ENCODE data around the gene P3H3. TPM values are rescaled to one million over a fixed set of nuclear protein-coding genes. Genes with fewer than 3 reads are reported as not detected.

P3H3 gene
- total RNA-seq, 5 donors from 2014 or later (not counting 1 experiment from before 2014, with no cell fraction given), result 4.7 to 9.8 (median 8.0) TPM

GRCh38 chr12:6823182-6824084 is 4.8 kb upstream of the P3H3 start:
- Mint-ChIP-seq H3K9me3 (no peaks in the 10 kb centered on the region), H3K27me3 (peaks cover 16 to 51% of the 10 kb centered on the region in 2 donors), H3K36me3 (peaks cover 4% of the 10 kb centered on the region), H3K4me1 (peaks cover 21 to 45% (median 28%) of the 10 kb centered on the region in 3 donors), H3K4me3 (peak overlapping the region in 1 of 3 donors; percentile 74), H3K27ac (no peak overlapping the region)
- Histone ChIP-seq H3K4me1 (ENCODE audit: control insufficient read depth in 1 of 2, extremely low read depth in 1 of 2, insufficient read depth in 2 of 2, low read length in 2 of 2) (peaks cover 3 to 40% of the 10 kb centered on the region in 2 experiments), H3K4me3 (ENCODE audit: control insufficient read depth in 1 of 2, extremely low read depth in 1 of 2, low read length in 1 of 2) (no peak overlapping the region), H3K36me3 (ENCODE audit: control insufficient read depth in 2 of 2, extremely low read depth in 1 of 2, insufficient read depth in 1 of 2, low read length in 1 of 2) (peaks cover 0 to 5% of the 10 kb centered on the region in 2 donors), H3K27me3 (replicated peaks in 1 of 2; ENCODE audit: control insufficient read depth in 2 of 2, extremely low read depth in 1 of 2, insufficient read depth in 2 of 2, low read length in 1 of 2) (peaks cover 0 to 73% of the 10 kb centered on the region in 2 experiments), H3K27ac (ENCODE audit: low read length) (no peak overlapping the region), H3K9me3 (no peaks in the 10 kb centered on the region)
- ChIA-PET POLR2A (interaction anchor here in 1 of 2 donors (1.5 kb wide), 1 partner anchor 71 kb away, joined by 3 read pairs; the partner anchor contains the start of gene MLF2), CTCF (interaction anchor here (0.5 to 3.2 kb wide), 10 partner anchors 13 to 858 kb away, joined by 3 to 26 read pairs (median 3); partner anchors contain the start of genes CD4 (in 1 of the 2) and MLF2 (in 1 of the 2))
- no peak for ATAC-seq (replicated peaks in 1 of 4)
- 63% methylated on average over 7 of the region's 12 CpGs for WGBS (ENCODE audit: insufficient coverage)
- peak in 1 of 35 experiments; percentile 19 for DNase-seq

GRCh38 chr12:6824085-6824775 is 4.0 kb upstream of the P3H3 start:
- peaks cover 16 to 56% of the 10 kb centered on the region in 2 donors for H3K27me3 Mint-ChIP-seq
- POLR2A ChIA-PET, result interaction anchor here in 1 of 2 donors (1.5 kb wide), 1 partner anchor 71 kb away, joined by 3 read pairs; the partner anchor contains the start of gene MLF2
- no peak for ATAC-seq (replicated peaks in 1 of 4)

GRCh38 chr12:6824901-6825381 is 3.3 kb upstream of the P3H3 start:
- no peaks in the 10 kb centered on the region for H3K9me3 ChIP-seq
- Mint-ChIP-seq H3K4me3 (no peak overlapping the region), H3K27me3 (peaks cover 16 to 60% of the 10 kb centered on the region in 2 donors), H3K27ac (no peak overlapping the region), H3K36me3 (no peaks in the 10 kb centered on the region), H3K9me3 (no peaks in the 10 kb centered on the region), H3K4me1 (peaks cover 29 to 53% (median 33%) of the 10 kb centered on the region in 3 donors)
- ATAC-seq (replicated peaks in 1 of 4), result no peak
- H3K36me3 ChIP-seq (ENCODE audit: control insufficient read depth in 2 of 2, extremely low read depth in 1 of 2, insufficient read depth in 1 of 2, low read length in 1 of 2), result peaks cover 0 to 1% of the 10 kb centered on the region in 2 donors
- peaks cover 0 to 86% of the 10 kb centered on the region in 2 experiments for H3K27me3 ChIP-seq (replicated peaks in 1 of 2; ENCODE audit: control insufficient read depth in 2 of 2, extremely low read depth in 1 of 2, insufficient read depth in 2 of 2, low read length in 1 of 2)
- DNase-seq, result no peak
- CTCF ChIA-PET, result interaction anchor here (0.5 to 3.2 kb wide), 9 partner anchors 10 to 135 kb away, joined by 3 to 26 read pairs (median 3); partner anchors contain the start of genes MLF2 (in 1 of the 2), USP5 (in 1 of the 2) and ZNF384 (in 1 of the 2)
- H3K4me1 ChIP-seq (ENCODE audit: control insufficient read depth in 1 of 2, extremely low read depth in 1 of 2, insufficient read depth in 2 of 2, low read length in 2 of 2), result peaks cover 3 to 51% of the 10 kb centered on the region in 2 experiments
- no peak overlapping the region for H3K27ac ChIP-seq (ENCODE audit: low read length)
- POLR2A ChIA-PET, result interaction anchor here in 1 of 2 donors (1.5 kb wide), 1 partner anchor 72 kb away, joined by 3 read pairs; the partner anchor contains the start of gene MLF2
- WGBS (ENCODE audit: insufficient coverage), result 81% methylated on average over 11 of the region's 12 CpGs
- H3K4me3 ChIP-seq (ENCODE audit: control insufficient read depth in 1 of 2, extremely low read depth in 1 of 2, low read length in 1 of 2), result no peak overlapping the region

More at GRCh38 chr12:6824085-6824775, 4.0 kb upstream of the P3H3 start:
- CTCF ChIA-PET, result interaction anchor here (0.9 to 3.2 kb wide), 6 partner anchors 10 to 72 kb away, joined by 3 to 26 read pairs (median 5); partner anchors contain the start of genes MLF2 (in 1 of the 2) and USP5 (in 1 of the 2)
- Histone ChIP-seq H3K4me1 (ENCODE audit: control insufficient read depth in 1 of 2, extremely low read depth in 1 of 2, insufficient read depth in 2 of 2, low read length in 2 of 2) (peaks cover 3 to 45% of the 10 kb centered on the region in 2 experiments), H3K36me3 (ENCODE audit: control insufficient read depth in 2 of 2, extremely low read depth in 1 of 2, insufficient read depth in 1 of 2, low read length in 1 of 2) (peaks cover 0 to 3% of the 10 kb centered on the region in 2 donors), H3K9me3 (no peaks in the 10 kb centered on the region), H3K27ac (ENCODE audit: low read length) (no peak overlapping the region), H3K27me3 (replicated peaks in 1 of 2; ENCODE audit: control insufficient read depth in 2 of 2, extremely low read depth in 1 of 2, insufficient read depth in 2 of 2, low read length in 1 of 2) (peaks cover 0 to 79% of the 10 kb centered on the region in 2 experiments), H3K4me3 (ENCODE audit: control insufficient read depth in 1 of 2, extremely low read depth in 1 of 2, low read length in 1 of 2) (no peak overlapping the region)
- Mint-ChIP-seq H3K36me3 (peaks cover 4% of the 10 kb centered on the region), H3K27ac (peak overlapping the region in 1 of 2 donors; percentile 43), H3K4me3 (no peak overlapping the region), H3K9me3 (no peaks in the 10 kb centered on the region), H3K4me1 (peaks cover 24 to 49% (median 32%) of the 10 kb centered on the region in 3 donors)
- WGBS (ENCODE audit: insufficient coverage), result 78% methylated on average over 22 of the region's 37 CpGs
- DNase-seq, result peak in 1 of 35 experiments; percentile 16

GRCh38 chr12:6825398-6826124 is 2.6 kb upstream of the P3H3 start:
- DNase-seq (peak; percentile 36 to 87 (median 71)), ATAC-seq (replicated peaks in 1 of 4) (peak; percentile 46 to 69 (median 50))
- Mint-ChIP-seq H3K36me3 (no peaks in the 10 kb centered on the region), H3K27me3 (peaks cover 16 to 64% of the 10 kb centered on the region in 2 donors), H3K4me1 (peaks cover 29 to 52% (median 33%) of the 10 kb centered on the region in 3 donors), H3K4me3 (no peak overlapping the region), H3K27ac (peak overlapping the region in 1 of 2 donors; percentile 34), H3K9me3 (no peaks in the 10 kb centered on the region)
- Histone ChIP-seq H3K4me3 (ENCODE audit: control insufficient read depth in 1 of 2, extremely low read depth in 1 of 2, low read length in 1 of 2) (no peak overlapping the region), H3K27me3 (replicated peaks in 1 of 2; ENCODE audit: control insufficient read depth in 2 of 2, extremely low read depth in 1 of 2, insufficient read depth in 2 of 2, low read length in 1 of 2) (peaks cover 0 to 91% of the 10 kb centered on the region in 2 experiments), H3K27ac (ENCODE audit: low read length) (no peak overlapping the region), H3K4me1 (ENCODE audit: control insufficient read depth in 1 of 2, extremely low read depth in 1 of 2, insufficient read depth in 2 of 2, low read length in 2 of 2) (peaks cover 3 to 47% of the 10 kb centered on the region in 2 experiments), H3K9me3 (no peaks in the 10 kb centered on the region), H3K36me3 (ENCODE audit: control insufficient read depth in 2 of 2, extremely low read depth in 1 of 2, insufficient read depth in 1 of 2, low read length in 1 of 2) (no peaks in the 10 kb centered on the region)
- CTCF ChIA-PET, result interaction anchor here (0.5 to 3.2 kb wide), 15 partner anchors 9 to 337 kb away, joined by 3 to 26 read pairs (median 3); partner anchors contain the start of genes MLF2 (in 2 of the 2), USP5 (in 1 of the 2) and ZNF384 (in 1 of the 2)
- POLR2A ChIA-PET, result interaction anchor here in 1 of 2 donors (0.7 to 1.5 kb wide), 2 partner anchors 47 to 73 kb away, joined by 3 read pairs; partner anchors contain the start of genes MLF2 and SPSB2
- 33% methylated on average over 10 of the region's 19 CpGs for WGBS (ENCODE audit: insufficient coverage)

GRCh38 chr12:6826125-6826733 is 2.0 kb upstream of the P3H3 start:
- no peak overlapping the region for H3K4me3 ChIP-seq (ENCODE audit: control insufficient read depth in 1 of 2, extremely low read depth in 1 of 2, low read length in 1 of 2)
- Mint-ChIP-seq H3K4me1 (peaks cover 23 to 45% (median 26%) of the 10 kb centered on the region in 3 donors), H3K4me3 (no peak overlapping the region), H3K36me3 (no peaks in the 10 kb centered on the region), H3K9me3 (no peaks in the 10 kb centered on the region), H3K27ac (no peak overlapping the region), H3K27me3 (peaks cover 16 to 64% of the 10 kb centered on the region in 2 donors)
- no peak overlapping the region for H3K27ac ChIP-seq (ENCODE audit: low read length)
- ChIA-PET POLR2A (interaction anchor here in 1 of 2 donors (0.7 kb wide), 1 partner anchor 47 kb away, joined by 3 read pairs; the partner anchor contains the start of gene SPSB2), CTCF (interaction anchor here (0.5 to 3.2 kb wide), 7 partner anchors 8 to 337 kb away, joined by 3 to 26 read pairs (median 4); partner anchors contain the start of gene MLF2 (in 2 of the 2))
- no peak for DNase-seq
- ATAC-seq (replicated peaks in 1 of 4), result no peak
- peaks cover 0 to 90% of the 10 kb centered on the region in 2 experiments for H3K27me3 ChIP-seq (replicated peaks in 1 of 2; ENCODE audit: control insufficient read depth in 2 of 2, extremely low read depth in 1 of 2, insufficient read depth in 2 of 2, low read length in 1 of 2)
- H3K36me3 ChIP-seq (ENCODE audit: control insufficient read depth in 2 of 2, extremely low read depth in 1 of 2, insufficient read depth in 1 of 2, low read length in 1 of 2), result no peaks in the 10 kb centered on the region
- peaks cover 0 to 41% of the 10 kb centered on the region in 2 experiments for H3K4me1 ChIP-seq (ENCODE audit: control insufficient read depth in 1 of 2, extremely low read depth in 1 of 2, insufficient read depth in 2 of 2, low read length in 2 of 2)
- H3K9me3 ChIP-seq, result no peaks in the 10 kb centered on the region
- WGBS (ENCODE audit: insufficient coverage), result 84% methylated on average over 10 of the region's 17 CpGs
